ENCODE results near the gene POC5.

DNA sequence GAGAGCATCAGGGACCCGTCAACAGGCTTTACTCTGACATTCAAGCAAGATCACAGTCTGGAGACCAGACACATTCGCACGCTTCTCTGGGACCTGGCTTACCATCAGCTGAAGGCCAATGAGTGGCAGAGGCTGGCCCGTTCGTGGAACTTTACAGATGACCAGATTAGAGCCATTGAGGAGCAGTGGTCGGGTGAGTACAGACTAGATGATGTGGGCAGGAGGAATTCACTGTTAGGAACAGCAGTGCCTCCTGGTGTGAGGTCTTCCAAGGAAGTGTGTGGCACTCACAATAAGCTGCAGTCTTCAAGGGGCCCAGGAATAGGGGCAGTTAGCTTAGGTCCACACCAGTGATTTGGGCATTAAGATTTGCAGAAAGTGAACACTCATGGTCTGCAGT lies 50.4 kb downstream of the POC5 start:
- TF ChIP-seq, protein P1, sequence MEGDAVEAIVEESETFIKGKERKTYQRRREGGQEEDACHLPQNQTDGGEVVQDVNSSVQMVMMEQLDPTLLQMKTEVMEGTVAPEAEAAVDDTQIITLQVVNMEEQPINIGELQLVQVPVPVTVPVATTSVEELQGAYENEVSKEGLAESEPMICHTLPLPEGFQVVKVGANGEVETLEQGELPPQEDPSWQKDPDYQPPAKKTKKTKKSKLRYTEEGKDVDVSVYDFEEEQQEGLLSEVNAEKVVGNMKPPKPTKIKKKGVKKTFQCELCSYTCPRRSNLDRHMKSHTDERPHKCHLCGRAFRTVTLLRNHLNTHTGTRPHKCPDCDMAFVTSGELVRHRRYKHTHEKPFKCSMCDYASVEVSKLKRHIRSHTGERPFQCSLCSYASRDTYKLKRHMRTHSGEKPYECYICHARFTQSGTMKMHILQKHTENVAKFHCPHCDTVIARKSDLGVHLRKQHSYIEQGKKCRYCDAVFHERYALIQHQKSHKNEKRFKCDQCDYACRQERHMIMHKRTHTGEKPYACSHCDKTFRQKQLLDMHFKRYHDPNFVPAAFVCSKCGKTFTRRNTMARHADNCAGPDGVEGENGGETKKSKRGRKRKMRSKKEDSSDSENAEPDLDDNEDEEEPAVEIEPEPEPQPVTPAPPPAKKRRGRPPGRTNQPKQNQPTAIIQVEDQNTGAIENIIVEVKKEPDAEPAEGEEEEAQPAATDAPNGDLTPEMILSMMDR (IDR thresholded peaks at IDR 0.05): no peak
- TF ChIP-seq POLR2A (IDR thresholded peaks at IDR 0.05): no peak

Data from Peyer's patch (tissue), 4 donors.